Hepatocyte (in vitro differentiated cells): ENCODE measurements around the gene RBMX. TPM values are rescaled to one million over a fixed set of nuclear protein-coding genes. Genes with fewer than 3 reads are reported as not detected.

Source experiments
- DNase-seq: peaks from one replicate; pipeline ENCODE4 v3.0.0-alpha.2; 2016; ENCODE audit warnings: low spot score
- H2AFZ ChIP-seq: fragments of 200-600 bp; sonication (generic); 2 replicates; pipeline ENCODE4 v1.6.0; 2016; ENCODE audit warnings: antibody characterized with exemption, mild to moderate bottlenecking
- H3K27ac ChIP-seq: fragments of 200-600 bp; sonication (generic); 2 replicates; pipeline ENCODE4 v1.5.1; 2016; ENCODE audit warnings: mild to moderate bottlenecking
- H3K27me3 ChIP-seq: fragments of 200-600 bp; sonication (generic); 2 replicates; pipeline ENCODE4 v1.6.1; 2016
- H3K36me3 ChIP-seq: fragments of 200-600 bp; sonication (generic); replicated peaks from 2 replicates; pipeline ENCODE4 v1.5.1; 2016; ENCODE audit warnings: low read depth; ENCODE audit not compliant: insufficient read depth
- H3K4me1 ChIP-seq: fragments of 200-600 bp; sonication (generic); 2 replicates; pipeline ENCODE4 v1.5.1; 2016; ENCODE audit warnings: mild to moderate bottlenecking, moderate library complexity; ENCODE audit not compliant: insufficient read depth
- H3K4me2 ChIP-seq: fragments of 200-600 bp; sonication (generic); 2 replicates; pipeline ENCODE4 v1.6.0; 2016
- H3K4me3 ChIP-seq: fragments of 200-600 bp; sonication (generic); 2 replicates; pipeline ENCODE4 v1.5.1; 2016; ENCODE audit warnings: mild to moderate bottlenecking
- H3K79me2 ChIP-seq: fragments of 200-600 bp; sonication (generic); 2 replicates; pipeline ENCODE4 v1.6.0; 2017; ENCODE audit warnings: mild to moderate bottlenecking
- H3K9me2 ChIP-seq: fragments of 200-600 bp; sonication (generic); replicated peaks from 2 replicates; pipeline ENCODE4 v1.6.0; 2017; ENCODE audit warnings: mild to moderate bottlenecking; ENCODE audit not compliant: insufficient read depth
- H3K9me3 ChIP-seq: fragments of 200-600 bp; sonication (generic); 2 replicates; pipeline ENCODE4 v1.5.1; 2016; ENCODE audit warnings: low read depth, mild to moderate bottlenecking
- H4K20me1 ChIP-seq: fragments of 200-600 bp; sonication (generic); 2 replicates; pipeline ENCODE4 v1.6.0; 2016; ENCODE audit warnings: mild to moderate bottlenecking; ENCODE audit not compliant: insufficient read depth, poor library complexity, severe bottlenecking
- CTCF ChIP-seq: fragments of 200-600 bp; sonication (generic); IDR thresholded peaks from 2 replicates; pipeline ENCODE4 v1.5.1; 2016; ENCODE audit warnings: antibody characterized with exemption, mild to moderate bottlenecking; ENCODE audit not compliant: poor library complexity
- EZH2 ChIP-seq: fragments of 200-600 bp; sonication (generic); IDR thresholded peaks from 2 replicates; pipeline ENCODE4 v1.6.1; 2016; ENCODE audit warnings: antibody characterized with exemption, mild to moderate bottlenecking, borderline replicate concordance
- EZH2phosphoT487 ChIP-seq: fragments of 200-600 bp; sonication (generic); IDR thresholded peaks from one replicate; pipeline ENCODE4 v1.6.1; 2018; ENCODE audit warnings: antibody characterized with exemption, mild to moderate bottlenecking, low read depth, moderate library complexity; ENCODE audit not compliant: unreplicated experiment, severe bottlenecking
- WGBS: methylation state at CpG from one replicate; pipeline ENCODE4 v1.1.6; 2016; ENCODE audit warnings: low lambda C conversion rate; ENCODE audit errors: missing lambda C conversion rate; 5-methylcytosine and 5-hydroxymethylcytosine counted together
- polyA plus RNA-seq: library from polyadenylated mRNA; unstranded; fragments of >200 nt; fragmentation: Nextera tagmentation; extraction: Ambion mirVana; gene quantifications from 2 replicates; pipeline ENCODE4 v1.2.1, GENCODE V29; 2016
- total RNA-seq: library from RNA; depleted of rRNA; stranded (reverse); fragments of >200 nt; gene quantifications from 2 replicates; pipeline ENCODE4 v1.2.3, GENCODE V29; 2014

RBMX gene
- total and polyA plus RNA-seq, 2 experiments from 2014 or later: 116 to 262 TPM

- Histone ChIP-seq H3K79me2 (no peaks in the 10 kb centered on the region), H3K4me3 (no peak overlapping the region), H3K36me3 (no peaks in the 10 kb centered on the region), H3K9me3 (no peaks in the 10 kb centered on the region), H3K9me2 (no peaks in the 10 kb centered on the region), H4K20me1 (no peaks in the 10 kb centered on the region), H3K4me1 (no peaks in the 10 kb centered on the region), H2AFZ (no peak overlapping the region), H3K27ac (no peak overlapping the region), H3K27me3 (no peaks in the 10 kb centered on the region), H3K4me2 (no peak overlapping the region)
- DNase-seq: no peak
- 86% methylated on average over 7 of the region's 7 CpGs for WGBS
- no peak for TF ChIP-seq EZH2phosphoT487
- no peak for TF ChIP-seq CTCF
- no peak for TF ChIP-seq EZH2
Measured at GRCh38 chrX:136889269-136889668, 8.7 kb upstream of the RBMX start.

- Histone ChIP-seq H3K4me2 (peak overlapping the region; percentile 69), H3K9me2 (no peaks in the 10 kb centered on the region), H3K4me3 (peak overlapping the region; percentile 76), H2AFZ (peak overlapping the region; percentile 31), H3K79me2 (peaks cover 51% of the 10 kb centered on the region), H3K9me3 (no peaks in the 10 kb centered on the region), H3K4me1 (no peaks in the 10 kb centered on the region), H4K20me1 (peaks cover 23% of the 10 kb centered on the region), H3K27me3 (no peaks in the 10 kb centered on the region), H3K36me3 (no peaks in the 10 kb centered on the region), H3K27ac (peak overlapping the region; percentile 94)
- WGBS: 44% methylated on average over 32 of the region's 32 CpGs
- TF ChIP-seq EZH2phosphoT487: no peak
- TF ChIP-seq CTCF: no peak
- TF ChIP-seq EZH2: no peak
- no peak for DNase-seq
Measured at GRCh38 chrX:136880003-136880451, 498 bp downstream of the RBMX start.

GRCh38 chrX:136879001-136879687, 1.4 kb downstream of the RBMX start:
- DNase-seq: no peak
- WGBS: 41% methylated on average over 10 of the region's 10 CpGs
- no peaks in the 10 kb centered on the region for H3K9me2 ChIP-seq
- H4K20me1 ChIP-seq: peaks cover 25% of the 10 kb centered on the region
- peak overlapping the region; percentile 94 for H3K27ac ChIP-seq
- peaks cover 57% of the 10 kb centered on the region for H3K79me2 ChIP-seq
- TF ChIP-seq EZH2 (no peak), EZH2phosphoT487 (no peak), CTCF (no peak)
- H3K27me3 ChIP-seq: no peaks in the 10 kb centered on the region
- peak overlapping the region; percentile 69 for H3K4me2 ChIP-seq
- peak overlapping the region; percentile 76 for H3K4me3 ChIP-seq
- H3K36me3 ChIP-seq: no peaks in the 10 kb centered on the region
- no peak overlapping the region for H2AFZ ChIP-seq
- H3K9me3 ChIP-seq: no peaks in the 10 kb centered on the region
- no peaks in the 10 kb centered on the region for H3K4me1 ChIP-seq
